HG03520 (cell line): ENCODE results near the gene ENPP6.
"Not testable (repeated sequence)": the region's sequence is repeated elsewhere in the genome, so short reads cannot be mapped to it uniquely, and the experiment has no call there.

Source experiments
- ATAC-seq: cut with Tn5 transposase; IDR thresholded peaks from one replicate; pipeline ENCODE4 v1.9.1; 2021; ENCODE audit warnings: mild to moderate bottlenecking, moderate library complexity; ENCODE audit not compliant: unreplicated experiment

Gene ENPP6

GRCh38 chr4:184066584-184067300 lies 150.9 kb downstream of the ENPP6 start:
- ATAC-seq, result no peak

- no peak for ATAC-seq
These were observed 152.8 kb downstream of the ENPP6 start for GRCh38 chr4:184064877-184065276.

GRCh38 chr4:184062769-184063168 lies 154.9 kb downstream of the ENPP6 start:
- ATAC-seq, result no peak

GRCh38 chr4:184061582-184061981 lies 156.1 kb downstream of the ENPP6 start:
- ATAC-seq, result no peak

GRCh38 chr4:184059099-184059498 lies 158.6 kb downstream of the ENPP6 start:
- ATAC-seq, result no peak

GRCh38 chr4:184058026-184058425 lies 159.6 kb downstream of the ENPP6 start:
- no peak for ATAC-seq

- ATAC-seq, result no peak
These were observed 160.8 kb downstream of the ENPP6 start for GRCh38 chr4:184056877-184057276.

- ATAC-seq, result no peak
These were observed 164.2 kb downstream of the ENPP6 start for GRCh38 chr4:184053434-184053833.

GRCh38 chr4:184052616-184053015 lies 165.1 kb downstream of the ENPP6 start:
- ATAC-seq, result no peak

GRCh38 chr4:184051262-184051661 lies 166.4 kb downstream of the ENPP6 start:
- not testable (repeated sequence) for ATAC-seq

GRCh38 chr4:184046148-184046547 lies 171.5 kb downstream of the ENPP6 start:
- no peak for ATAC-seq

GRCh38 chr4:184041156-184041555 lies 176.5 kb downstream of the ENPP6 start:
- no peak for ATAC-seq

GRCh38 chr4:184039963-184040383 lies 177.7 kb downstream of the ENPP6 start:
- no peak for ATAC-seq
